D341Med (cell line): ENCODE results near the gene STUM.

Experiments used
- DNase-seq: peaks from one replicate; pipeline ENCODE4 v3.0.0; 2012; ENCODE audit warnings: low spot score

The STUM gene

DNA sequence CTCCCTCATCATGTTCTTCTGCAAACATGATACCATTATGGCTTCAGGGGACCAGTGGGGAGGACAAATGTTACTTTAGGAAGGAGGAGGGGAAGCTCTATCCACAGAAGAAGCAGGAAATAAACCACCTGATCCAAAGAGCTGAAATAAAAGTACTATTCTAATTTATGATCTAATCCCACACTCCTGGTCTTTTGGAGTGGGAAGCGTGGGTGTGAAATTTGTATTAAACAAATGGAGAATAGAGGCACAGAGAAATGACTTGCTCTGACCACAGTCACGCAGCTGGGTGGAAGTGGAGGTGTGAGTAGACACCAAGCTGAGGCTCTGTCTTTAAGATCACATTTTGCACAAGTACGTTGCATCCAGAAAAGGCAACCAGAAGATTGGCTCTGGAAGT lies 14.5 kb upstream of the STUM start:
- no peak for DNase-seq

GRCh38 chr1:226534645-226535044 lies 13.9 kb upstream of the STUM start:
- DNase-seq = no peak

DNA sequence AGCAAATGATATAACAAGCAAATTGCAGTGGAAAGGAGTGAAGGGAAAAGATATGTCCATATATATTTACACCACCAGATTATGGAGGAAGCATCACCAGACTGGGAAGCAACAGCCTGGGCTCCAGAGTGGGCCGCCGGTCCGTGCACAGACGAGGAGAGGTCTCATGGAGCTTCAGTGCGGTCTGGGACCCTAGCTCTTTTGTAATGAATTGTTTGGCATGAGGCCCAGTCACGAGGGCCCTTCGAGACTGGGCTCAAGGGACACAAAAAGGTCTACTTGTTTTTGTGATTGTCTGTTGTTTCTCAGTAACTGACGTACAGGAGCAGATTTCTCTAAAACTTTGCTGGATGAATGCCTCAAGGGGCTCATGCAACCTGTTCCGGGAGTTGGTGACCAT lies 12.9 kb upstream of the STUM start:
- DNase-seq = no peak

GRCh38 chr1:226541231-226541630 lies 7.3 kb upstream of the STUM start:
- DNase-seq = no peak

- DNase-seq = no peak
These were observed 6.6 kb upstream of the STUM start for GRCh38 chr1:226541631-226542622.

DNA sequence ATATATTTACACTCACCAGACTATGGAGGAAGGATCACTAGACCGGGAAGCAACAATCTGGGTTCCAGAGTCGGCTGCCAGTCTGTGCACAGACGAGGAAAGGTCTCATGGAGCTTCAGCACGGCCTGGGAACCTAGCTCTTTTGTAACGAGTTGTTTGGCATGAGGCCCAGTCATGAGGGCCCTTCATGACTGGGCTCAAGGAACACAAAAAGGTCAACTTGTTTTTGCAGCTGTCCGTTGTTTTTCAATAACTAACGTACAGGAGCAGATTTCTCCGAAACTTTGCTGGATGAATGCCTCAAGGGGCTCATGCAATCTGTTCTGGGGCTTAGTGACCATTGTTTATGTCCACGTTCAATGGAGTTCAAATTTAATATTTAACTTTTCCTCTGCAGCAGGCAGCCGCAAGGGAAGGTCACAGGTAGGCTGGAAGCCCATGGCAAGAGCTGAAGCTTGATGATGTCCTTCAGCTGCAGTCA lies 5.9 kb upstream of the STUM start:
- DNase-seq = no peak

DNA sequence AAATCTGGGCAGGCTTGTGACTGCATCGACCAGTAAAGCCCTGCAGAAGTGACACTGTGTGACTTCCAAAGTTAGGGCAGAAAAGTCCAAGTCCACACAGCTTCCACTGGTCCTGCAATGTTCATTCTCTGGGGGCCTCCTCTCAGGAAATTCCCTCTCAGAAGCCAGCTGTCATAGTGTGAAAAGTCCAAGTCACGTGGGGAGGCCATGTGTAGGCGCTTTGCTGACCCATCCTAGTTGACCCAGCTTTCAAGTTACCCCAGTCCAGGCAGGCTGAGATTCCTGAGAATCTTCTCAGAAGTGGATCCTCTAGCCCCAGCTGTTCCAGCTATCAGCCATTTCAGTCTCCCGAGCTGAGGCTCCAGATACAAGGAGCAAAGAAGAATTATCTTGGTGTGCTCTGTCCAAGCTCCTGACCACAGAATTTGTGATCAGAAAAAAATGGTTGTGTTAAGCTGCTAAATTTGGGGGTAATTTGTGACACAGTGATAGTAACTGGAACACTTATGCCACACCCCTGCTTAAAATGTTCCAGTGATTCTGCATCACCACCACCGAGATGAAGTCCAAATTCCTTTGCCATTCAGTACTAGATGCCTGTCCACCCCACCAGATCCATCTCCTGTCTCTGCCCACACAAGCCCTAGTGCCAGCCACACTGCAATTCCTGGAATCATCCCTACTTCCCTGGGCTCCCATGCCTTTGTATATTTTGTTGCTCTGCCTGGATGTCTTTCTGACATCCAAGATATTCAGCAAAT lies 2.5 kb upstream of the STUM start:
- no peak for DNase-seq

DNA sequence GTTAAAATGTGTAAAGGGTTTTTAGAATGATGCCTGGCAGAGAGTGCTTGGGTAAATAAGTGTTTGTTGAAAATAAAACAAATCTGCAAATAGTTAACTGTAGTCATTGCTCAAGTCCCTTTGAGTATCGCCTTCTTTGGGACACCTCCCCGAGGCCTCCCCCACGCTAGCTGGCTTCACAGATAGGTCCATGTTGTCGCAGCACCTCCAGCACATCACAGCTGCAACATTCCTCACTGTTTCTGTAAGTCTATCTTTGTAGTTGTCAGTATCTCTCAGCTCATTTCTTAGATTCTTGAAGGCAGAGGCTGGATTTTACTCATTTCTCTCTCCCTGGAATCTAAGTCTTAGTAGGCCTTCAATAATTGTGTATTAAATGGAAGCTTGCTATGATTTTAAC lies 1.6 kb upstream of the STUM start:
- DNase-seq = no peak

GRCh38 chr1:226547754-226548191 lies 791 bp upstream of the STUM start:
- DNase-seq = peak; percentile 90

DNA sequence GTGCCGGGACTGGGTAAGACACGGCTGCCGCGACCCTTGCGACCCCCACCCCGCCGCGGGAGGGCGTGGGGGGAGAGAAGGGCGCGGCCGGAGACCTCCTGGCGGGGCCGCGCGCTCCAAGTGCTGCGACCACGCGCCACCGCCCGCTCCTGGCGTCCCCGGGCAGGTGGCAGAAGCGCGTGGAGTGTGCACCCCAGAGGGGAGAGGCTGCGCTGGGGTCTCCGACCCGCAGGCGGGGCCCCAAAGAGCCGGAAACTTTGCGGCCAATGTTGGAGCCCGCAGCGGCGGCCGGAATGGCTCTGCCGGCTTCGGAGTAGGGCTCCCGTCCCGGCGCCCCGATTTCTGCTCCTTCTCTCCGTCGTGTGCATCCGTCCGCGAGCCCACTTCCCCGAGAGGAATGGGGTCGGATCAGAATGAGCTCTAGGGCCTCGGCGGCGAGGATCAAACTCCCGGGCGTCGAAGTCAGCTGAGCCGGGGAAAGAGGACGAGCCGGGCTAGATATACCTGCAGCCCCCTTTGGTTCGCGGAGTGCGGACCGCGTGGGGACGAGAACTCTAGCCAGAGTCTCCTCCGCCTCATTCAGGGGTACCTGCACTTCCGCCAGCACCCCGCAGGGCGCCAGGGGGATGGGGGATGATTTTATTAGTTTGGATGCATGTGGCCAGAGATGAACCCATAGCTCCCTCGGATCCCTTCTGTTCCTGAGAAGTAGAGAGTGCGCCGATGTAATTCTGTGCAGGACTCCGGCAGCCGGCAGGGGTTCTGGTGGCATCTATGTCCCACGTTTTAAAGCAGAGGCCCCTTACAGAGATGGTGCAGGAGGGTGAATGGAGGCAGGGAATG lies 751 bp downstream of the STUM start:
- DNase-seq = peak; percentile 68

DNA sequence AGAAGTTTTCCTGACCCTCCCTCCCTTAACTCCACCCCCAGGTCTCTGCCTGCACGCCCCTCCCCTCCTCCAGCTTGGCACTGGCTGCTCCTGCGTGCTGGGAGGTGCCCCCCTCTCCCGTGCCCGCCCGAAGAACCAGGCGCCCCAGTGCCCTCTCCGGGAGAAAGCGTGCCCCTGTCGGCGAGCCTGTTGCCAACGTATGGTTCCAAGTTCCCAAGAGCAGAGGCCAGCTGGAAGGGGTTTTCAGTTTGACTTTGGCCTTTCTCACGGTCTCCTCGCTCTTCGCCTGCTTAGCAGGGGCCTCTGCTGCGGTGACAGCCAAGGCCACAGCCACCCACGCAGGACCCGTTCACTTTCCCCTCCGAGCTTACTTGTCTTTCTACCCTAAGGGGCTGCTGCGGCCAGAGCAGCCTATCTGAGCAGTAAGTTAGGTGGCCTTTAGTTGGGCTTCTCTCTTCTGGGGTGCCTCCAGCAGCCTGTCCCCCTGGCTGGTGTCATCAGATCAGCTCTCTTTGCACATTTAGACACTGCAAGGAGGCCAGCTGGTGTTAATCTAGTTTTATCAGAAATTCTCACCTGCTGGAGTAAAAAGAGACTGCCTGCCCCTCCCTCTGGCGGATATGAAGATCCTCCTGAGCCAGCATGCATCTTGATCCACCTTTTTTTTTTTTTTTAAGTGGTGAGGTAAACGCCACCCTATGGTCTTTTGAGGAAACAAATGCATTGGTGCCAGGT lies 1.5 kb downstream of the STUM start:
- DNase-seq = peak; percentile 64

DNA sequence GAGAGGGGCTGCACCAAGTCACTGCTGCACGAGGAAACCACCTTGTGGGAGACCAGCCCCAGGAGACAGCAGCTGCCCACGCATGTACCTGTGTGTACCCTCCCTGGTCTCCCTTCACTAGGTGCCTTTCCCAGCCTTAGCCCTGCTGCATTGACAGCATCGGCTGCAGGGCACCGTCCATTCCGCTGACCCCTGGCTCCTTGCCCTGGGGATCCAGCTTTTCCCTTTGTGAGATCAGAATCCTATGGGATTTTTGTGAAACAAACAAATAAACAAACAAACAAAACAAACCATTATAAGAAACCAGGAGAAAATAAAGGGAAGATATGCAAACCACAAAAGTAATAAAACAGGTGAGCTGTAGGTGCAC lies 2.1 kb downstream of the STUM start:
- DNase-seq = no peak

DNA sequence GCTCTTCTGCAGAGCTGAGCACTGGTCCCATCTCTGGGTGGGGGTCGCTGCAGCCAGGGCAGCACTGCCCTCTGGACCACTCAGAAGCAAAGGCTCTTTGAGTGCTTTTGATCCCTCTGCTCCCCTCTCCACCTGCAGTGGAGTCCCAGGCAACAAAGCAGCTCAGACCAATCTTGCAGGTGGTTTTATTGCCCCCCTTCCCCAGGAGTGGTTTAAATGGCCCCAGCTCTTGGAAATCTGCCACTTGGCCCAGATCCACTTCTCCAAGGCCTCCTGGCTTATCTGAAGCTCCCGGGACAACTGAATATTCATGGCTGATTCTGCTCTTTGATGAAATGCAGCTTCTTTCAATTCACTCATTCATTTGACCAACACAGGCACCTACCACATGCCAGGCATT lies 2.7 kb downstream of the STUM start:
- no peak for DNase-seq

GRCh38 chr1:226552061-226552460 lies 3.5 kb downstream of the STUM start:
- no peak for DNase-seq

DNA sequence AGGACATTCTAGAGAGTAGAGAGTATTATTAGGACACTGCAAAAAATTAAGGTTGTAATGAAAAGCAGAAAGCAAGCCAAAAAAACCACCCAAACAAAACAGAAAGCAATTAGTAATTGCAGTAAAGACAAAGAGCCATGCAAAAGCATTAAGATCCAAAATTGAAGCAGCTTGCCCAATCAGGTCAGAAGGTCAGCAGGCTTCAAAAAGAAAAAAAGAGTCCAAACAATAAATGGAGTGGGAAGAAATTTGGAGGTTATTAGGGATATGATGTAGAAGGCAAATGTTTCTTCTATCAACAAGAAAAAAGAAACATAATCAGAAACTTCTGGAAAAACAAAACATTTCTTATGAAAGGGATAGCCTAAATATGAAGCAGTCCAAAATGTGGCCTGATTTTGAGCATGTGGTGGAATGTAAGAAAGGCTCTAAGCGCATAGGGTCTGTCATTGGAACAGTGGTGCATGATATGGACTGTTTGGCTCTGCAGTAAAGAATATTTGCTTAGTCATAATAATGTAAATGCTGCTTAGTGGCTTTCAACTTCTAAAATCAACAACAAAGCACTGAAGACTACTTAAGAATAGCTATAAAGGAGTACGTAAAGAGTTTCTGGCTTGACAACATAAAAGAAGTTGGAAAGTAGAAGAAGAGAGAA lies 4.8 kb downstream of the STUM start:
- DNase-seq = no peak

GRCh38 chr1:226553924-226554282 lies 5.3 kb downstream of the STUM start:
- DNase-seq = no peak

GRCh38 chr1:226555092-226555491 lies 6.5 kb downstream of the STUM start:
- no peak for DNase-seq

DNA sequence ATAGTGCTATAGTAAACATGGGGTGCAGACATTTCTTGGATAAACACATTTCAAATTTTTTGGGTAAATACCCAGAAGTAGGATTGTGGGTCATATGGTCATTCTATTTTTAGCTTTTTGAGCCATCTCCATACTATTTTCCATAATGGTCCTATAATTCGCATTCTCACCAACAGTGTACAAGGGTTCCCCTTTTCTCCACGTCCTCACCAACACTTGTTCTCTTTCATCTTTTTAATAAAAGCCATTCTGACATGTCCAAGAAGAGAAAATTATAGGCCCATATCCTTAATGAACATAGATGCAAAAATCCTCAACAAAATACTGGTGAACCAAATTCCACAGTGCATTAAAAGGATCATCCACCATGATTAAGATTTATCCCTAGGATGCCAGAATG lies 8.9 kb downstream of the STUM start:
- no peak for DNase-seq

DNA sequence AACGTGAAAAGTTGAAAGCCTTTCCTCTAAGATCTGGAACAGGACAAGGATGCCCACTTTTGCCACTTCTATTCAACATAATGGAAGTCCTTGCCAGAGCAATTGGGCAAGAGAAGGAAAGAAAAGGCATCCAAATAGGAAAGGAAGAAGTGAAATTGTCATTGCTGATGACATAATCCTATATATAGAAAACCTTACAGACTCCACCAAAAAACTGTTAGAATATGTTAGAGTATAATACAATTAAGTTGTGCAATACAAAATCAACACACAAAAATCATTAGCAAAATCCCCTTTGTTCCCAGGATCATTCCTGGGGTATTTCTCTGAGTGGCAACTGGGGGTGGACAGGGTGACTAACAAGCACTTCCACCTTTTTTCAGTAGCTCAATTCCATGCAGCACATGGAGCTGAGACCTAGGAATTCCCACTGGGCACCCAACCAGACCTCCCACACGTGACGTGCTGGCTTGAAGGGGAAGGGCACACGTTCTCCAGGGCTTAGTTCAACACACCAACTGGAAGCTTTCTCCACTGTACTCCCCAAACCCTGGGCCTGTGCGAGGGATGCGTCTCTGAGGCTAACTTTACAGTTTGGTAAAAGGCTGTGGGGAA lies 9.6 kb downstream of the STUM start:
- no peak for DNase-seq

DNA sequence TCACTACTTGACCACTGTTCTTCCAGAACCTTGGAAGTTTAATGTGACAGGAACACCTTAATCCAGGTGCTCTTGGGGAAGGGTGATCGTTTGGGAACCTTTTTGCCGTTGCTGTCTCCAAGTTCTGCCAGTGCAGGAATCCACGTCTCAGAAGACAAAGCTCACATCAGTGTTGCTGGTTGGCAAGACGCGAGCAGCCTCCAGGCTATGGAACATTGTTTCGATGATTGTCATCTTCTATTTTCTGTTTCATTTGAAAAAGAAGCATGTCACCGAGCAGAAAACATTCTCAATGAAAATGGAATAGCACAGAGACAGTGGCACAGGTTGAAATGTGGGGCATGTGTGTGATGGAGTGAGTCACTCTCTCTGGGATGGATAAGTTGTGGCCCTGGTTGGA lies 11.7 kb downstream of the STUM start:
- DNase-seq = no peak

DNA sequence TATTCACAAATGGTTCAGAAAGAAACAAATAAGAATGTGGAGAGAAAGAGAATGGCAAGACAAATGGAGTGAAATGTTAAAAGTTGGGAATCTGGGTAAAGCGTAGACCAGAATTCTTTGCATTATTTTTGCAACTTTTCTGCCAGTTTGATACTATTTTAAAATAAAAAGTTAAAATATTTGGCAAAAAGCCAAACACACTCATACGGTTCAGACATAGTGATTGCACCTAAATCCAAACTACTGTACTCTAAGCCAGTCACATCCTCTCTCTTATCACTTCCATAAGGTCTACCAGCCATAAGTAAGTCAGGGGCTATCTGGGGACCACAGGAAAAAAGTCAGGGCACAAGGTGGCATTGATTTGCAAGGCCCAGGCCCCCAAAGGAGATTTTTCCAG lies 14.4 kb downstream of the STUM start:
- no peak for DNase-seq
